HEK293 (cell line): ENCODE results near the gene ASB8.

Experiments
- ATF2 ChIP-seq: fragments of 450-650 bp; formaldehyde crosslinking; IDR thresholded peaks from 2 replicates; pipeline ENCODE4 v1.5.1; 2016; ENCODE audit warnings: missing biosample characterization, missing genetic modification characterization, low read depth
- EGR2 ChIP-seq: fragments of 450-650 bp; formaldehyde crosslinking; IDR thresholded peaks from 2 replicates; pipeline ENCODE4 v1.5.1; 2016; ENCODE audit warnings: low read depth, missing biosample characterization, missing genetic modification characterization
- OVOL3 ChIP-seq: fragments of 450-650 bp; formaldehyde crosslinking; IDR thresholded peaks from 2 replicates; pipeline ENCODE4 v1.5.1; 2016; ENCODE audit warnings: missing biosample characterization, missing genetic modification characterization
- PRDM2 ChIP-seq: fragments of 450-650 bp; formaldehyde crosslinking; IDR thresholded peaks from 2 replicates; pipeline ENCODE4 v1.5.1; 2016; ENCODE audit warnings: missing biosample characterization, missing genetic modification characterization, borderline replicate concordance
- SP3 ChIP-seq: fragments of 450-650 bp; formaldehyde crosslinking; IDR thresholded peaks from 2 replicates; pipeline ENCODE4 v1.5.1; 2016; ENCODE audit warnings: missing biosample characterization, missing genetic modification characterization
- TRIM28 ChIP-seq: IDR thresholded peaks from 2 replicates; pipeline ENCODE4 v1.6.1; 2011; ENCODE audit warnings: low read length, control low read depth, borderline replicate concordance
- ZBTB11 ChIP-seq: fragments of 450-650 bp; formaldehyde crosslinking; conservative IDR thresholded peaks from 2 replicates; pipeline ENCODE4 v1.5.1; 2016; ENCODE audit warnings: low read depth, missing biosample characterization, missing genetic modification characterization
- ZFHX2 ChIP-seq: fragments of 450-650 bp; formaldehyde crosslinking; conservative IDR thresholded peaks from 2 replicates; pipeline ENCODE4 v1.5.1; 2016; ENCODE audit warnings: missing biosample characterization, missing genetic modification characterization
- ZNF18 ChIP-seq: fragments of 450-650 bp; formaldehyde crosslinking; IDR thresholded peaks from 2 replicates; pipeline ENCODE4 v1.5.1; 2016; ENCODE audit warnings: missing biosample characterization, missing genetic modification characterization
- ZNF24 ChIP-seq: fragments of 450-650 bp; formaldehyde crosslinking; IDR thresholded peaks from 2 replicates; pipeline ENCODE4 v1.5.1; 2016; ENCODE audit warnings: missing biosample characterization, missing genetic modification characterization
- ZNF37A ChIP-seq: fragments of 450-650 bp; IDR thresholded peaks from 2 replicates; pipeline ENCODE4 v1.5.1; 2018; ENCODE audit warnings: missing biosample characterization, missing genetic modification characterization
- ZNF514 ChIP-seq: fragments of 450-650 bp; formaldehyde crosslinking; IDR thresholded peaks from 2 replicates; pipeline ENCODE4 v1.5.1; 2016; ENCODE audit warnings: missing biosample characterization, missing genetic modification characterization
- ZNF518A ChIP-seq: fragments of 450-650 bp; formaldehyde crosslinking; conservative IDR thresholded peaks from 2 replicates; pipeline ENCODE4 v1.5.1; 2016; ENCODE audit warnings: low read depth, missing biosample characterization, missing genetic modification characterization
- ZNF571 ChIP-seq: fragments of 450-650 bp; formaldehyde crosslinking; IDR thresholded peaks from 2 replicates; pipeline ENCODE4 v1.5.0; 2017; ENCODE audit warnings: missing biosample characterization, missing genetic modification characterization
- ZNF596 ChIP-seq: fragments of 450-650 bp; IDR thresholded peaks from 2 replicates; pipeline ENCODE4 v1.5.0; 2018; ENCODE audit warnings: missing biosample characterization, mild to moderate bottlenecking, missing genetic modification characterization, moderate library complexity
- ZNF624 ChIP-seq: fragments of 450-650 bp; formaldehyde crosslinking; IDR thresholded peaks from 2 replicates; pipeline ENCODE4 v1.5.1; 2017; ENCODE audit warnings: missing biosample characterization, missing genetic modification characterization
- ZNF629 ChIP-seq: fragments of 450-650 bp; formaldehyde crosslinking; IDR thresholded peaks from 2 replicates; pipeline ENCODE4 v1.5.1; 2017; ENCODE audit warnings: missing biosample characterization, missing genetic modification characterization
- ZNF639 ChIP-seq: fragments of 450-650 bp; formaldehyde crosslinking; IDR thresholded peaks from 2 replicates; pipeline ENCODE4 v1.5.1; 2016; ENCODE audit warnings: missing biosample characterization, missing genetic modification characterization
- ZNF777 ChIP-seq: fragments of 450-650 bp; formaldehyde crosslinking; IDR thresholded peaks from 2 replicates; pipeline ENCODE4 v1.5.1; 2017; ENCODE audit warnings: missing biosample characterization, missing genetic modification characterization, borderline replicate concordance
- ZNF785 ChIP-seq: fragments of 450-650 bp; formaldehyde crosslinking; IDR thresholded peaks from 2 replicates; pipeline ENCODE4 v1.5.1; 2016; ENCODE audit warnings: missing biosample characterization, missing genetic modification characterization
- ZNF791 ChIP-seq: fragments of 450-650 bp; formaldehyde crosslinking; IDR thresholded peaks from 2 replicates; pipeline ENCODE4 v1.5.1; 2016; ENCODE audit warnings: missing biosample characterization, missing genetic modification characterization

ASB8 gene

GRCh38 chr12:48197549-48197970 is 40.2 kb upstream of the ASB8 start (continued):
- no peak for TF ChIP-seq PRDM2 (tag by site-specific recombination)
- TF ChIP-seq ZNF518A (tag by site-specific recombination) = no peak
- TF ChIP-seq ZNF639 (tag by site-specific recombination) = no peak
- TF ChIP-seq ZNF791 (tag by site-specific recombination) = no peak
- no peak for TF ChIP-seq ZNF624 (tag by site-specific recombination)
- TF ChIP-seq SP3 (tag by site-specific recombination) = no peak
- TF ChIP-seq ZNF596 = no peak
- TF ChIP-seq ZNF571 (tag by site-specific recombination) = no peak
- no peak for TF ChIP-seq ATF2 (tag by site-specific recombination)
- peak; percentile 84; the same call in 1 of the 2 replicates for TF ChIP-seq TRIM28
- no peak for TF ChIP-seq ZNF24 (tag by site-specific recombination)
- TF ChIP-seq ZNF629 (tag by site-specific recombination) = peak; percentile 12; the same call in 1 of the 2 replicates
- no peak for TF ChIP-seq ZFHX2 (tag by site-specific recombination)
- peak; percentile 35; the same call in 1 of the 2 replicates for TF ChIP-seq ZNF777 (tag by site-specific recombination)
- no peak for TF ChIP-seq ZNF785 (tag by site-specific recombination)
- TF ChIP-seq ZNF37A (tag by site-specific recombination) = no peak
- no peak for TF ChIP-seq OVOL3
- TF ChIP-seq EGR2 = no peak
- no peak for TF ChIP-seq ZBTB11 (tag by site-specific recombination)
- TF ChIP-seq ZNF18 (tag by site-specific recombination) = no peak
- TF ChIP-seq ZNF514 = no peak
